Effector CD4-positive, alpha-beta T cell (primary cell): ENCODE data around the gene TCTN1.
"Not testable (repeated sequence)": the region's sequence is repeated elsewhere in the genome, so short reads cannot be mapped to it uniquely, and the experiment has no call there.

Experiments used
- DNase-seq: peaks from one replicate; pipeline ENCODE4 v3.0.0-alpha.2; 2020
- total RNA-seq: gene quantifications from one replicate; lab custom pipeline; 2026; lab: John Stamatoyannopoulos, UW

Gene TCTN1
- 6.2 reads per million, percentile 23 among the genes with 10 or more reads in this experiment for total RNA-seq

GRCh38 chr12:110613771-110614684 is at the start of gene TCTN1:
Gene TCTN1, plus strand, starts transcription at chr12:110614129. Its CDS starts 54 bp downstream, at chr12:110614183.
- peak; percentile 93 for DNase-seq

GRCh38 chr12:110564471-110564991 is 49.4 kb upstream of the TCTN1 start:
- no peak for DNase-seq

- no peak for DNase-seq
Measured at GRCh38 chr12:110565894-110566871, 47.7 kb upstream of the TCTN1 start.

- no peak for DNase-seq
Measured at GRCh38 chr12:110566993-110567392, 46.9 kb upstream of the TCTN1 start.

- no peak for DNase-seq
Measured at GRCh38 chr12:110568752-110569151, 45.2 kb upstream of the TCTN1 start.

- DNase-seq = not testable (repeated sequence)
Measured at GRCh38 chr12:110569838-110570237, 44.1 kb upstream of the TCTN1 start.

- DNase-seq = not testable (repeated sequence)
Measured at GRCh38 chr12:110570798-110571197, 43.1 kb upstream of the TCTN1 start.

GRCh38 chr12:110574044-110574443 is 39.9 kb upstream of the TCTN1 start:
- no peak for DNase-seq

GRCh38 chr12:110574717-110575230 is 39.2 kb upstream of the TCTN1 start:
- not testable (repeated sequence) for DNase-seq

GRCh38 chr12:110575326-110575725 is 38.6 kb upstream of the TCTN1 start:
- no peak for DNase-seq

GRCh38 chr12:110576504-110576903 is 37.4 kb upstream of the TCTN1 start:
- DNase-seq = no peak

- DNase-seq = peak; percentile 12
Measured at GRCh38 chr12:110577864-110578693, 35.9 kb upstream of the TCTN1 start.

GRCh38 chr12:110578694-110579534 is 35.0 kb upstream of the TCTN1 start:
- DNase-seq = no peak

GRCh38 chr12:110579535-110580253 is 34.2 kb upstream of the TCTN1 start:
- no peak for DNase-seq

- DNase-seq = no peak
Measured at GRCh38 chr12:110581931-110582275, 32.0 kb upstream of the TCTN1 start.

GRCh38 chr12:110582276-110583136 is 31.4 kb upstream of the TCTN1 start:
- DNase-seq = peak; percentile 77

GRCh38 chr12:110583137-110584059 is 30.5 kb upstream of the TCTN1 start, which contains the start of gene PPTC7:
Gene PPTC7, minus strand, starts transcription at chr12:110583318. Its CDS starts 287 bp downstream, at chr12:110583031.
- peak; percentile 96 for DNase-seq
